Measurements from ENCODE around the gene FNIP1. TPM values are rescaled to one million over a fixed set of nuclear protein-coding genes. Genes with fewer than 3 reads are reported as not detected.
"Not testable (repeated sequence)": the region's sequence is repeated elsewhere in the genome, so short reads cannot be mapped to it uniquely, and the experiment has no call there.

FNIP1 gene
- total and polyA plus RNA-seq, 9 of the 15 experiments (the other 6 are each of a cell fraction or from before 2014, with no cell fraction given): 5.0 to 32.8 (median 18.4) TPM

DNA sequence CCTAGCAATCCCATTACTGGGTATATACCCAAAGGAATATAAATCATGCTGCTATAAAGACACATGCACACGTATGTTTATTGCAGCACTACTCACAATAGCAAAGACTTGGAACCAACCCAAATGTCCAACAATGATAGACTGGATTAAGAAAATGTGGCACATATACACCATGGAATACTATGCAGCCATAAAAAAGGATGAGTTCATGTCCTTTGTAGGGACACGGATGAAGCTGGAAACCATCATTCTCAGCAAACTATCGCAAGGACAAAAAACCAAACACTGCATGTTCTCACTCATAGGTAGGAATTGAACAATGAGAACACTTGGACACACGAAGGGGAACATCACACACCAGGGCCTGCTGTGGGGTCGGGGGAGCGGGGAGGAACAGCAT lies 61.9 kb downstream of the FNIP1 start:
- H2AFZ ChIP-seq (ENCODE audit: low read depth, low read length); H3K9me3 ChIP-seq (replicated peaks; ENCODE audit: control insufficient read depth, insufficient read depth, low read depth, low read length); intact Hi-C loops (cut with micrococcal nuclease); FAIRE-seq; CTCF ChIA-PET (ENCODE audit: low intra/inter-chr PET ratio); H3K9ac ChIP-seq (ENCODE audit: insufficient read depth in 1 of 2, low read depth in 2 of 2, low read length in 2 of 2); DNase-seq (ENCODE audit: extremely low read depth in 1 of 4, low spot score in 3 of 4); BruUV-seq (replicated peaks); ATAC-seq; H3K4me1 ChIP-seq (replicated peaks in 1 of 2; ENCODE audit: control insufficient read depth in 2 of 2, insufficient read depth in 2 of 2, low read length in 2 of 2); H3K9me1 ChIP-seq (ENCODE audit: control insufficient read depth, insufficient read depth, low read length); H3K4me2 ChIP-seq (ENCODE audit: insufficient read depth, low read length); H3K27me3 ChIP-seq (ENCODE audit: control insufficient read depth in 2 of 2, insufficient read depth in 2 of 2, low read length in 2 of 2); in situ Hi-C loops (cut with MboI); POLR2A ChIA-PET; H3K27ac ChIP-seq (ENCODE audit: extremely low read depth, low read depth, low read length); H4K20me1 ChIP-seq (replicated peaks; ENCODE audit: control insufficient read depth, insufficient read depth, low read length); H3K4me3 ChIP-seq: not testable (repeated sequence)
- peaks cover 35% of the 10 kb centered on the region for H3K79me2 ChIP-seq (ENCODE audit: control insufficient read depth, insufficient read depth, low read length)
- WGBS (ENCODE audit: insufficient coverage, low coverage, missing lambda C conversion rate): 100% methylated on average over 3 of the region's 6 CpGs
- TF ChIP-seq BCOR (IDR thresholded peaks at IDR 0.05): 0 out of 2 replicates have a peak, but pooled peaks have one; percentile 9
- H3K36me3 ChIP-seq (ENCODE audit: control insufficient read depth, insufficient read depth, low read length): peaks cover 45% of the 10 kb centered on the region; the same call in 2 of the 3 replicates

DNA sequence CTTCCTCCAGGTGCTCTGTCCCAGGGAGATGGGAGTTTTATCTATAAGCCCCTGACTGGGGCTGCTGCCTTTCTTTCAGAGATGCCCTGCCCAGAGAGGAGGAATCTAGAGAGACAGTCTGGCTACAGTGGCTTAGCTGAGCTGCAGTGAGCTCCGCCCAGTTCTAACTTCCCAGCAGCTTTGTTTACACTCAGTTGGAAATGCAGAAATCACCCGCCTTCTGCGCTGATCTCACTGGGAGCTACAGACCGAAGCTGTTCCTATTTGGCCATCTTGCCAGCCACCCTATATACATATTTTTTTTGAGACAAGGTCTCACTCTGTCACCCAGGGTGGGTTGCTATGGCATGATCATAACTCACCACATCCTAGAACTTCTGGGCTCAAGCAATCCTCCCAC lies 67.5 kb downstream of the FNIP1 start:
- H3K36me3 ChIP-seq (ENCODE audit: control insufficient read depth, insufficient read depth, low read length): peaks cover 32% of the 10 kb centered on the region; the same call in 2 of the 3 replicates
- H3K9me1 ChIP-seq (ENCODE audit: control insufficient read depth, insufficient read depth, low read length); intact Hi-C loops (cut with micrococcal nuclease); FAIRE-seq; H3K4me2 ChIP-seq (ENCODE audit: insufficient read depth, low read length); DNase-seq (ENCODE audit: extremely low read depth in 1 of 4, low spot score in 3 of 4); CTCF ChIA-PET (ENCODE audit: low intra/inter-chr PET ratio); H3K4me3 ChIP-seq; H3K9me3 ChIP-seq (replicated peaks; ENCODE audit: control insufficient read depth, insufficient read depth, low read depth, low read length); BruUV-seq (replicated peaks); H2AFZ ChIP-seq (ENCODE audit: low read depth, low read length); in situ Hi-C loops (cut with MboI); H3K27ac ChIP-seq (ENCODE audit: extremely low read depth, low read depth, low read length); H3K27me3 ChIP-seq (ENCODE audit: control insufficient read depth in 2 of 2, insufficient read depth in 2 of 2, low read length in 2 of 2); H3K9ac ChIP-seq (ENCODE audit: insufficient read depth in 1 of 2, low read depth in 2 of 2, low read length in 2 of 2); ATAC-seq; H4K20me1 ChIP-seq (replicated peaks; ENCODE audit: control insufficient read depth, insufficient read depth, low read length); H3K4me1 ChIP-seq (replicated peaks in 1 of 2; ENCODE audit: control insufficient read depth in 2 of 2, insufficient read depth in 2 of 2, low read length in 2 of 2): not testable (repeated sequence)
- H3K79me2 ChIP-seq (ENCODE audit: control insufficient read depth, insufficient read depth, low read length): peaks cover 11% of the 10 kb centered on the region; the same call in 2 of the 3 replicates
- 100% methylated on average over 4 of the region's 4 CpGs for whole genome bisulfite sequencing (ENCODE audit: insufficient coverage, low coverage, missing lambda C conversion rate)
- POLR2A ChIA-PET: interaction anchor here (1.5 kb wide), 1 partner anchor 9 kb away, joined by 3 read pairs; no protein-coding TSS in a partner anchor

Data from K562 (cell line).